Duodenal mucosa (tissue), 2 donors: ENCODE data around the gene TXNRD2.

Source experiments
- H3K27ac ChIP-seq: one replicate; pipeline ENCODE4 v1.7.0; 2013; ENCODE audit warnings: low read depth, low read length
- H3K27me3 ChIP-seq, 2 donors: one replicate each; pipeline ENCODE4 v1.7.0; 2013; ENCODE audit warnings: low read length in 2 of 2, control low read depth in 1 of 2; ENCODE audit not compliant: insufficient read depth in 2 of 2, control insufficient read depth in 1 of 2
- H3K36me3 ChIP-seq, 2 donors: one replicate each; pipeline ENCODE4 v1.7.0; 2013; ENCODE audit warnings: low read length in 2 of 2, control low read depth in 1 of 2; ENCODE audit not compliant: insufficient read depth in 2 of 2, control insufficient read depth in 1 of 2
- H3K4me1 ChIP-seq, 2 donors: one replicate each; pipeline ENCODE4 v1.7.0; 2013; ENCODE audit warnings: low read length in 2 of 2, control low read depth in 1 of 2; ENCODE audit not compliant: insufficient read depth in 2 of 2, control insufficient read depth in 1 of 2
- H3K4me3 ChIP-seq, 2 donors: one replicate each; pipeline ENCODE4 v1.7.0; 2013; ENCODE audit warnings: low read length in 2 of 2, low read depth in 1 of 2
- H3K9ac ChIP-seq, 2 donors: one replicate each; pipeline ENCODE4 v1.7.0; 2013; ENCODE audit warnings: low read length in 2 of 2, low read depth in 1 of 2
- H3K9me3 ChIP-seq, 2 donors: one replicate each; pipeline ENCODE4 v1.7.0; 2013; ENCODE audit warnings: low read length in 2 of 2, control low read depth in 1 of 2; ENCODE audit not compliant: control insufficient read depth in 1 of 2

The TXNRD2 gene

GRCh38 chr22:19831016-19831415, 110.6 kb downstream of the TXNRD2 start:
- no peaks in the 10 kb centered on the region for H3K4me1 ChIP-seq
- no peaks in the 10 kb centered on the region for H3K27me3 ChIP-seq
- no peak overlapping the region for H3K27ac ChIP-seq
- no peaks in the 10 kb centered on the region for H3K9me3 ChIP-seq
- no peak overlapping the region for H3K4me3 ChIP-seq
- H3K9ac ChIP-seq = no peak overlapping the region
- H3K36me3 ChIP-seq = no peaks in the 10 kb centered on the region

- no peaks in the 10 kb centered on the region for H3K27me3 ChIP-seq
- no peak overlapping the region for H3K9ac ChIP-seq
- no peak overlapping the region for H3K27ac ChIP-seq
- no peak overlapping the region for H3K4me3 ChIP-seq
- H3K36me3 ChIP-seq = no peaks in the 10 kb centered on the region
- no peaks in the 10 kb centered on the region for H3K9me3 ChIP-seq
- H3K4me1 ChIP-seq = peaks cover 14 to 20% of the 10 kb centered on the region in 2 donors
Observed at GRCh38 chr22:19828035-19828401, 113.6 kb downstream of the TXNRD2 start.

- H3K27me3 ChIP-seq = no peaks in the 10 kb centered on the region
- no peaks in the 10 kb centered on the region for H3K9me3 ChIP-seq
- H3K36me3 ChIP-seq = no peaks in the 10 kb centered on the region
- no peak overlapping the region for H3K27ac ChIP-seq
- H3K4me3 ChIP-seq = no peak overlapping the region
- H3K4me1 ChIP-seq = peaks cover 19 to 25% of the 10 kb centered on the region in 2 donors
- no peak overlapping the region for H3K9ac ChIP-seq
Observed at GRCh38 chr22:19827341-19828034, 114.1 kb downstream of the TXNRD2 start.

GRCh38 chr22:19826619-19826950, 115.0 kb downstream of the TXNRD2 start:
- H3K27ac ChIP-seq = no peak overlapping the region
- no peaks in the 10 kb centered on the region for H3K27me3 ChIP-seq
- H3K9ac ChIP-seq = no peak overlapping the region
- no peaks in the 10 kb centered on the region for H3K36me3 ChIP-seq
- H3K9me3 ChIP-seq = no peaks in the 10 kb centered on the region
- no peak overlapping the region for H3K4me3 ChIP-seq
- peaks cover 20 to 31% of the 10 kb centered on the region in 2 donors for H3K4me1 ChIP-seq

GRCh38 chr22:19825904-19826618, 115.6 kb downstream of the TXNRD2 start:
- Histone ChIP-seq H3K9me3 (no peaks in the 10 kb centered on the region), H3K4me1 (peaks cover 20 to 31% of the 10 kb centered on the region in 2 donors), H3K36me3 (no peaks in the 10 kb centered on the region), H3K27me3 (no peaks in the 10 kb centered on the region), H3K27ac (no peak overlapping the region), H3K4me3 (no peak overlapping the region), H3K9ac (no peak overlapping the region)
